C4-2B (cell line): ENCODE measurements around the gene TFG.
A peak's percentile ranks its signal among the peaks of the same experiment; 100 is the strongest.

Source experiments
- H3K27ac ChIP-seq: fragments of 450-650 bp; 2 replicates; pipeline ENCODE4 v1.5.1; 2017
- CTCF ChIP-seq: fragments of 450-650 bp; conservative IDR thresholded peaks from 2 replicates; pipeline ENCODE4 v1.5.1; 2017; ENCODE audit warnings: mild to moderate bottlenecking
- ZFX ChIP-seq: fragments of 450-650 bp; IDR thresholded peaks from 2 replicates; pipeline ENCODE4 v1.6.1; 2017

Gene TFG

GRCh38 chr3:100710261-100710968 is 1.1 kb downstream of the TFG start:
- TF ChIP-seq CTCF: peak; percentile 42
- TF ChIP-seq ZFX: no peak
- H3K27ac ChIP-seq: peak overlapping the region; percentile 86

- no peak overlapping the region for H3K27ac ChIP-seq
- TF ChIP-seq ZFX: no peak
- TF ChIP-seq CTCF: no peak
Measured at GRCh38 chr3:100715176-100715575, 5.9 kb downstream of the TFG start.

- H3K27ac ChIP-seq: no peak overlapping the region
- no peak for TF ChIP-seq ZFX
- TF ChIP-seq CTCF: no peak
Measured at GRCh38 chr3:100717063-100717462, 7.8 kb downstream of the TFG start.

- TF ChIP-seq CTCF (no peak), ZFX (no peak)
- peak overlapping the region; percentile 49 for H3K27ac ChIP-seq
Measured at GRCh38 chr3:100717637-100718487, 8.6 kb downstream of the TFG start.

GRCh38 chr3:100719136-100719535 is 9.8 kb downstream of the TFG start:
- no peak overlapping the region for H3K27ac ChIP-seq
- TF ChIP-seq ZFX: no peak
- TF ChIP-seq CTCF: no peak

GRCh38 chr3:100720426-100720825 is 11.1 kb downstream of the TFG start:
- no peak for TF ChIP-seq ZFX
- no peak for TF ChIP-seq CTCF
- no peak overlapping the region for H3K27ac ChIP-seq

GRCh38 chr3:100725935-100726513 is 16.7 kb downstream of the TFG start:
- TF ChIP-seq CTCF: no peak
- no peak for TF ChIP-seq ZFX
- no peak overlapping the region for H3K27ac ChIP-seq
